Testis (tissue), 3 donors: ENCODE measurements around the gene CALML4. TPM values are rescaled to one million over a fixed set of nuclear protein-coding genes. Genes with fewer than 3 reads are reported as not detected.

Source experiments
- DNase-seq: peaks from one replicate; pipeline ENCODE4 v3.0.0-alpha.2; 2019
- H3K27ac ChIP-seq, 2 donors: fragments of 200-600 bp; sonication (generic); one replicate each; pipeline ENCODE4 v1.5.1; 2019
- H3K27me3 ChIP-seq: fragments of 200-600 bp; sonication (generic); one replicate; pipeline ENCODE4 v1.5.1; 2019
- H3K36me3 ChIP-seq: fragments of 200-600 bp; sonication (generic); one replicate; pipeline ENCODE4 v1.5.1; 2017; ENCODE audit warnings: low read depth; ENCODE audit errors: missing control alignments
- H3K4me1 ChIP-seq: fragments of 200-600 bp; sonication (generic); one replicate; pipeline ENCODE4 v1.5.1; 2019
- H3K4me3 ChIP-seq, 2 donors: fragments of 200-600 bp; sonication (generic); one replicate each; pipeline ENCODE4 v1.5.1; 2017 to 2019
- H3K9me3 ChIP-seq: fragments of 200-600 bp; sonication (generic); one replicate; pipeline ENCODE4 v1.5.1; 2017
- CTCF ChIP-seq, 3 experiments: fragments of 450-650 bp in 2 of 3; fragments of 200-600 bp in 1 of 3; sonication (generic) in 1 of 3; IDR thresholded peaks; one replicate each; pipeline ENCODE4 v1.5.1; 2016 to 2019; ENCODE audit warnings: antibody characterized with exemption in 3 of 3, mild to moderate bottlenecking in 2 of 3, moderate library complexity in 1 of 3
- POLR2A ChIP-seq: fragments of 450-650 bp; IDR thresholded peaks from one replicate; pipeline ENCODE4 v1.6.1; 2017; ENCODE audit warnings: antibody characterized with exemption, mild to moderate bottlenecking, moderate library complexity
- WGBS, 2 donors: methylation state at CpG; one replicate each; pipeline ENCODE4 v1.1.5; 2018; 5-methylcytosine and 5-hydroxymethylcytosine counted together
- intact Hi-C: fragments of 100-400 bp; cut with DNase I; formaldehyde crosslinking; loops from one replicate; pipeline ENCODE4 v1.15.1; 2023; ENCODE audit warnings: low total_unique reads
- polyA plus RNA-seq: library from polyadenylated mRNA; stranded (reverse); fragments of 350-450 nt; fragmentation: Illumina TruSeq; extraction: RNeasy Lipid Tissue Mini Kit (QIAGEN cat#74804); gene quantifications from one replicate; pipeline ENCODE4 v1.2.3, GENCODE V29; 2014; ENCODE audit warnings: low read depth, low replicate concordance; ENCODE audit not compliant: insufficient read depth
- total RNA-seq, 2 donors: library from RNA; depleted of rRNA; stranded (reverse); fragments of >200 nt; gene quantifications; one replicate each; pipeline ENCODE4 v1.2.3, GENCODE V29; 2016

CALML4 gene
- total and polyA plus RNA-seq, 3 donors from 2014 or later = 6.8 to 10.5 (median 10.4) TPM

GRCh38 chr15:68196445-68197169 is 8.5 kb downstream of the CALML4 start:
- no peak for TF ChIP-seq POLR2A
- no peak for TF ChIP-seq CTCF (IDR thresholded peaks at IDR 0.05)
- no peaks in the 10 kb centered on the region for H3K36me3 ChIP-seq
- no peak overlapping the region for H3K27ac ChIP-seq
- H3K4me3 ChIP-seq = no peak overlapping the region
- H3K4me1 ChIP-seq = peaks cover 37% of the 10 kb centered on the region
- DNase-seq = no peak
- H3K27me3 ChIP-seq = no peaks in the 10 kb centered on the region
- intact Hi-C loops = no loop called here
- no peaks in the 10 kb centered on the region for H3K9me3 ChIP-seq
- 69 to 78% methylated on average over 11 to 17 of the region's 17 CpGs for WGBS, 2 donors

GRCh38 chr15:68195336-68196112 is 9.6 kb downstream of the CALML4 start:
- no peaks in the 10 kb centered on the region for H3K9me3 ChIP-seq
- H3K27ac ChIP-seq = no peak overlapping the region
- no peaks in the 10 kb centered on the region for H3K27me3 ChIP-seq
- no peak for DNase-seq
- no peak for TF ChIP-seq POLR2A
- no peak for TF ChIP-seq CTCF (IDR thresholded peaks at IDR 0.05)
- intact Hi-C loops = no loop called here
- WGBS, 2 donors = 88 to 92% methylated on average over 8 of the region's 8 CpGs
- no peak overlapping the region for H3K4me3 ChIP-seq
- peaks cover 26% of the 10 kb centered on the region for H3K4me1 ChIP-seq
- H3K36me3 ChIP-seq = no peaks in the 10 kb centered on the region

DNA sequence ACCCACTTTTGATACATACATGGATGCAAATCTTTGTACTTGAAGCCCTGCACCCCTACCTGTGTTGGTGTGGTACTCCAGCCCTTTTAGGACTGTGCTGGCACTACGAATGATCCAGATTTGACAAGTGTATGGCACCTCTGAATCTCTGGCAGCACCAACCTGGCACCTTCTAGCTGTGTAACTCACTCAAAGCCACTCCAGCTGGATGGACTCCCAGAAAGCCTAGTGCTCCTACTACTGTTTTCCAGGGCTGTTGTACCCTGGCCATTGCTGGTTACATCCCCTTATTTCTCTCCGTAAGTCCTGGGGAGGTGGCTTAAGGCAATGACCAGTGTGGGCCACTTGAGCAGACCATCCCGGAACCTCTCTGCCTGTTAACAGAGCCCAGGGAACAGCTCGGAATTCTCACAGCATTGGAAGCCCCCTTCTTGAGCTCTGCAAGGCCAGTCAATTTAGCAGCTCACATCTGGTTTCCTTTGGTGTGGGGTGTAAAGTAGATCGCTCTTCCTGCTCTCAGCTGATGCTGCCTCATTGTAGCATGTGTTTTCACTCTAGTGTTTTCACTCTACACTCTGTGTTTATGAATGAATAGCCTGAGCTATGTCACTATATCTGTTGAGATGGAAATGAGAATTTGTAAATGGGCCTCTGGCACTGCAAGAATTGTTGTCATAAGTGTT is 12.2 kb downstream of the CALML4 start:
- Histone ChIP-seq H3K9me3 (no peaks in the 10 kb centered on the region), H3K27ac (no peak overlapping the region), H3K4me3 (no peak overlapping the region), H3K36me3 (no peaks in the 10 kb centered on the region), H3K27me3 (no peaks in the 10 kb centered on the region), H3K4me1 (peaks cover 22% of the 10 kb centered on the region)
- TF ChIP-seq CTCF (IDR thresholded peaks at IDR 0.05) (no peak), POLR2A (no peak)
- WGBS, 2 donors = 91 to 95% methylated on average over 5 of the region's 5 CpGs
- intact Hi-C loops = no loop called here
- DNase-seq = no peak

GRCh38 chr15:68192117-68192516 is 13.0 kb downstream of the CALML4 start:
- Histone ChIP-seq H3K27ac (no peak overlapping the region), H3K36me3 (no peaks in the 10 kb centered on the region), H3K9me3 (no peaks in the 10 kb centered on the region), H3K4me3 (no peak overlapping the region), H3K27me3 (no peaks in the 10 kb centered on the region), H3K4me1 (peaks cover 20% of the 10 kb centered on the region)
- 92% methylated on average over 4 of the region's 4 CpGs for WGBS, 2 donors
- TF ChIP-seq CTCF (IDR thresholded peaks at IDR 0.05) = no peak
- TF ChIP-seq POLR2A = no peak
- no peak for DNase-seq
- intact Hi-C loops = no loop called here
